TTC549 (cell line): Measurements from ENCODE around the gene PIGS.
"Not testable (repeated sequence)": the region's sequence is repeated elsewhere in the genome, so short reads cannot be mapped to it uniquely, and the experiment has no call there.

Experiments
- FAIRE-seq: peaks from 2 replicates; lab custom pipeline; 2012; peaks lifted over from hg19 to GRCh38; lab: Jason Lieb, UNC

The PIGS gene

GRCh38 chr17:28578246-28579195 is 7.2 kb upstream of the PIGS start:
- no peak for FAIRE-seq

GRCh38 chr17:28577466-28577824 is 6.1 kb upstream of the PIGS start:
- no peak for FAIRE-seq

- FAIRE-seq: no peak
These were observed 5.6 kb upstream of the PIGS start, which contains the start of gene ALDOC for GRCh38 chr17:28576758-28577465. Gene ALDOC, minus strand, starts transcription at chr17:28576895. Its CDS starts 1,363 bp downstream, at chr17:28575532.

- FAIRE-seq: not testable (repeated sequence)
These were observed 4.7 kb upstream of the PIGS start for GRCh38 chr17:28576016-28576415.

- no peak for FAIRE-seq
These were observed 3.9 kb upstream of the PIGS start for GRCh38 chr17:28575126-28575795.

GRCh38 chr17:28574526-28574925 is 3.2 kb upstream of the PIGS start:
- FAIRE-seq: no peak

- FAIRE-seq: no peak
These were observed 2.7 kb upstream of the PIGS start for GRCh38 chr17:28573966-28574480.

- FAIRE-seq: no peak
These were observed 2.2 kb upstream of the PIGS start for GRCh38 chr17:28573521-28573920.

GRCh38 chr17:28573040-28573380 is 1.7 kb upstream of the PIGS start:
- FAIRE-seq: no peak

- FAIRE-seq: no peak
These were observed 1.1 kb upstream of the PIGS start for GRCh38 chr17:28572259-28573039.

- no peak for FAIRE-seq
These were observed 486 bp downstream of the PIGS start for GRCh38 chr17:28570716-28571360.

GRCh38 chr17:28569446-28569845 is 1.9 kb downstream of the PIGS start:
- no peak for FAIRE-seq

GRCh38 chr17:28567604-28568003 is 3.7 kb downstream of the PIGS start:
- FAIRE-seq: no peak

- FAIRE-seq: no peak
These were observed 7.8 kb downstream of the PIGS start for GRCh38 chr17:28563475-28563874.

GRCh38 chr17:28555022-28555421 is 16.3 kb downstream of the PIGS start:
- no peak for FAIRE-seq

- no peak for FAIRE-seq
These were observed 16.8 kb downstream of the PIGS start for GRCh38 chr17:28554565-28554964.

- no peak for FAIRE-seq
These were observed 18.3 kb downstream of the PIGS start for GRCh38 chr17:28553000-28553505.

- no peak for FAIRE-seq
These were observed 18.9 kb downstream of the PIGS start, which contains the start of gene UNC119 for GRCh38 chr17:28552176-28552999. Gene UNC119, minus strand, starts transcription at chr17:28552624. Its CDS starts 67 bp downstream, at chr17:28552557.

- FAIRE-seq: no peak
These were observed 19.7 kb downstream of the PIGS start for GRCh38 chr17:28551421-28552175.
